Uterus (tissue), 4 donors: ENCODE data around the gene TAGLN3. TPM values are rescaled to one million over a fixed set of nuclear protein-coding genes. Genes with fewer than 3 reads are reported as not detected.

ENCODE experiments used
- DNase-seq, 2 donors: peaks; one replicate each; pipeline ENCODE4 v3.0.0-alpha.2; 2019 to 2020
- H3K27ac ChIP-seq, 2 donors: fragments of 200-600 bp; sonication (generic); 1 replicate in 1 of 2; 2 replicates in 1 of 2; pipeline ENCODE4 v1.5.1; 2016 to 2018
- H3K27me3 ChIP-seq, 2 donors: fragments of 200-600 bp; sonication (generic); one replicate each; pipeline ENCODE4 v1.5.1; 2018 to 2019; ENCODE audit warnings: control low read depth in 1 of 2
- H3K36me3 ChIP-seq, 2 donors: fragments of 200-600 bp; sonication (generic); one replicate each; pipeline ENCODE4 v1.5.1; 2019; ENCODE audit warnings: control low read depth in 1 of 2
- H3K4me1 ChIP-seq, 2 donors: fragments of 200-600 bp; sonication (generic); one replicate each; pipeline ENCODE4 v1.5.1; 2018 to 2019; ENCODE audit warnings: control low read depth in 1 of 2
- H3K4me3 ChIP-seq, 2 donors: fragments of 200-600 bp; sonication (generic); 1 replicate in 1 of 2; 2 replicates in 1 of 2; pipeline ENCODE4 v1.5.1; 2018 to 2019; ENCODE audit warnings: mild to moderate bottlenecking in 1 of 2
- H3K9me3 ChIP-seq, 2 donors: fragments of 200-600 bp; sonication (generic); one replicate each; pipeline ENCODE4 v1.5.1; 2019; ENCODE audit warnings: control low read depth in 1 of 2
- POLR2A ChIP-seq, 2 donors: fragments of 450-650 bp; IDR thresholded peaks; one replicate each; pipeline ENCODE4 v1.6.1; 2016; ENCODE audit warnings: antibody characterized with exemption in 2 of 2, mild to moderate bottlenecking in 1 of 2, moderate library complexity in 1 of 2
- intact Hi-C: fragments of 100-400 bp; cut with DNase I; formaldehyde crosslinking; loops from one replicate; pipeline ENCODE4 v1.15.1; 2023; ENCODE audit warnings: low total_unique reads
- total RNA-seq, 4 donors: library from RNA; depleted of rRNA in 3 of 4; stranded (reverse); fragments of >200 nt in 3 of 4; gene quantifications; one replicate each; pipeline versions ENCODE4 v1.1.0 to v1.2.4, GENCODE V29; 2014 to 2023
- TF ChIP-seq, protein P1 (sequence below), 4 experiments: fragments of 200-600 bp in 2 of 4; fragments of 450-650 bp in 2 of 4; sonication (generic) in 2 of 4; IDR thresholded peaks; one replicate each; pipeline ENCODE4 v1.5.1; 2016 to 2019; ENCODE audit warnings: antibody characterized with exemption in 4 of 4, mild to moderate bottlenecking in 2 of 4, moderate library complexity in 1 of 4
- donor health status: DM: yes; HTN: yes; CAD: no.

TAGLN3 gene
- total RNA-seq, 4 donors from 2014 or later, result 0.48 to 11.2 TPM; not detected in 2

DNA sequence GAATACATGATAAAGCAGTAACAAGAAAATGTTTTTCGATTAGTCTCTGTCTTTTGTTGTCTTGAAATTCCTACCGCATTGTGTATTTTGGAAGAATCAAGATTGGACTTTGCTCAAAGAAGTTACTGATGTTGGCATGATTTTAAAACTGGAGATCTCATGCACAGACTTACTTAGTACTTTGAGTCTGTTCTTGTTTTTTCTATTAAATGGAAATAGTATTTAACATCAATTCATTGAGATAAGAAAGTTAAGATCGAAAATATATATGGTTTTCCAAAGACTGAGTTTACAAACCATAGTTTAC, 17.3 kb upstream of the TAGLN3 start:
- no peak for DNase-seq
- H3K4me3 ChIP-seq, result no peak overlapping the region
- no peaks in the 10 kb centered on the region for H3K27me3 ChIP-seq
- no peak overlapping the region for H3K27ac ChIP-seq
- no peaks in the 10 kb centered on the region for H3K36me3 ChIP-seq
- intact Hi-C loops, result no loop called here
- H3K4me1 ChIP-seq, result peaks cover 0 to 16% of the 10 kb centered on the region in 2 donors
- TF ChIP-seq, protein P1, sequence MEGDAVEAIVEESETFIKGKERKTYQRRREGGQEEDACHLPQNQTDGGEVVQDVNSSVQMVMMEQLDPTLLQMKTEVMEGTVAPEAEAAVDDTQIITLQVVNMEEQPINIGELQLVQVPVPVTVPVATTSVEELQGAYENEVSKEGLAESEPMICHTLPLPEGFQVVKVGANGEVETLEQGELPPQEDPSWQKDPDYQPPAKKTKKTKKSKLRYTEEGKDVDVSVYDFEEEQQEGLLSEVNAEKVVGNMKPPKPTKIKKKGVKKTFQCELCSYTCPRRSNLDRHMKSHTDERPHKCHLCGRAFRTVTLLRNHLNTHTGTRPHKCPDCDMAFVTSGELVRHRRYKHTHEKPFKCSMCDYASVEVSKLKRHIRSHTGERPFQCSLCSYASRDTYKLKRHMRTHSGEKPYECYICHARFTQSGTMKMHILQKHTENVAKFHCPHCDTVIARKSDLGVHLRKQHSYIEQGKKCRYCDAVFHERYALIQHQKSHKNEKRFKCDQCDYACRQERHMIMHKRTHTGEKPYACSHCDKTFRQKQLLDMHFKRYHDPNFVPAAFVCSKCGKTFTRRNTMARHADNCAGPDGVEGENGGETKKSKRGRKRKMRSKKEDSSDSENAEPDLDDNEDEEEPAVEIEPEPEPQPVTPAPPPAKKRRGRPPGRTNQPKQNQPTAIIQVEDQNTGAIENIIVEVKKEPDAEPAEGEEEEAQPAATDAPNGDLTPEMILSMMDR (IDR thresholded peaks at IDR 0.05), result no peak
- no peak for TF ChIP-seq POLR2A (IDR thresholded peaks at IDR 0.05)
- H3K9me3 ChIP-seq, result no peaks in the 10 kb centered on the region

DNA sequence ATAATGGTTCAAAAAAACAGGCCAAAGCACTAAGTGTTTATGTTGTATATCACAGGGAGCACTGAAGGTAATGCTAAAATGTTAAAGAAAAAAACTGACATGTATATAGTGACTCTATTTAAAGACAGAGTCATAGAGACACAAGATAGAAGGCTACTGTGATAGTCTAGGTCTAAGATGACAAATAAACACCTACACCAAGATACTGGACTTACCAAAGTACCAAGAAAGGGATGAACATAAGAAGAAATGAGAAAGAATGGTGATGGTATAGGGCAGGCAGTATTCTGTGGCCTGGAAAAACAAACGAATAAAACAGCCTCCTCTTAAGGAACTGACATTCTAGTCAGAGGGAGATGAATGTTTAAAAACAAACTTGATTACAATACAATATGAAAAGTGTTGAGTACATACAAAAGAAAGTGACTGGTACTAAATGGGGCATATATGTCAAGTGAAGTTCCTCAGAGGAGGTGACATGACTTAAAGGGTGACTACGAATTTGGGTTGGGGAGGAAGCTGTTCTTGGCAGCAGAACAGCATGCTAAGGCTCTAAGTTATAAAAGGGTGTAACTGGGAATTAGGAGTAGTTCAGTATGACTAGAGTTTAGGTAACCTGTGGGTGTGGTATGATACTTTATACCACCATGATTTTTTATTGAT, 14.0 kb upstream of the TAGLN3 start:
- no peak for DNase-seq
- H3K27me3 ChIP-seq, result no peaks in the 10 kb centered on the region
- H3K4me3 ChIP-seq, result no peak overlapping the region
- no peaks in the 10 kb centered on the region for H3K9me3 ChIP-seq
- H3K4me1 ChIP-seq, result peaks cover 0 to 16% of the 10 kb centered on the region in 2 donors
- TF ChIP-seq POLR2A (IDR thresholded peaks at IDR 0.05), result no peak
- TF ChIP-seq, protein P1 (IDR thresholded peaks at IDR 0.05), result no peak
- intact Hi-C loops, result no loop called here
- H3K36me3 ChIP-seq, result no peaks in the 10 kb centered on the region
- no peak overlapping the region for H3K27ac ChIP-seq

DNA sequence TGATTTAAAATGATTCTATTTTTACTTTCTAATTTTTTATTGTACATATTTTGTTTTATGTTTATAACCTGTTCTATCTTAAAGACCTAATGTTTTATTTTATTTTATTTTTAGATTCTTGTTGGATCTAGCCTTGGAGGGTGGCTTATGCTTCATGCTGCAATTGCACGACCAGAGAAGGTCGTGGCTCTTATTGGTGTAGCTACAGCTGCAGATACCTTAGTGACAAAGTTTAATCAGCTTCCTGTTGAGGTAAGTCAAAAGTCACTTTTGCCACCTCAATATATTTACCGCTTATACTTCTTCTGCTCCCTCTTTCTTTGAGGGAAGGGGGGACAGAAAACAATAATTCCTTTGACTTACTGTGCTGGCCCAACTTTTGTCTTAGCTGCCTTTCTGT, 11.9 kb upstream of the TAGLN3 start:
- no peak overlapping the region for H3K27ac ChIP-seq
- intact Hi-C loops, result no loop called here
- H3K9me3 ChIP-seq, result no peaks in the 10 kb centered on the region
- H3K4me3 ChIP-seq, result no peak overlapping the region
- no peaks in the 10 kb centered on the region for H3K27me3 ChIP-seq
- peaks cover 0 to 6% of the 10 kb centered on the region in 2 donors for H3K4me1 ChIP-seq
- no peaks in the 10 kb centered on the region for H3K36me3 ChIP-seq
- no peak for DNase-seq
- TF ChIP-seq, protein P1 (IDR thresholded peaks at IDR 0.05), result no peak
- TF ChIP-seq POLR2A (IDR thresholded peaks at IDR 0.05), result no peak

DNA sequence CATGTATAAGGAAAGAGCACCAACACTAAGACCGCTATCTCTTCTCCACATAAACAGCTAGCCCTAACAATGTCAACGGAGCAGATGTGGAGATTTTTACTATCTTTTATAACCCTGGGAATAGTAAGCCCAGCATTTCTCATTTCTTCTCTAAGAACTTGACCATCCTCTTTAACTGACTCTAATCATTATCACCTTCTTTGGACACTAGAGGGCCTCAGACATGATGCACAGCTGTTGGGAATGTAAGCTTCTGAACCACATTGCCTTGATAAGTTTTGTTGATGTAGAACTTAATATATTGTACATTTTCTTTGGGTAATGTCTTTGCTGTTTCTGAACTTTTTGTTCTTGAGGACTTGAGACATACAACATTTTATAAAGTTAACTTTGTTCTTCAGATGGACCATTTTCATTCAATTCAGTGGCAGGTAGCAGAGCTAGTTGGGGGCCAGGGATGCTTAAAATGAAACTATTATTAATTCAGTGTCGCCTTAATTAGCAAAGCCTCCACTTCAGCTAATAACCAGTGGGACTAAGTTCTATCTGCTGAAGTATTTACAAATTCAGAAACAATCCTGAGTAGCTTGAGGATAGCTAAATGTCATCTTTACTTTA, 9.6 kb upstream of the TAGLN3 start:
- no peak for DNase-seq
- H3K4me3 ChIP-seq, result no peak overlapping the region
- H3K4me1 ChIP-seq, result no peaks in the 10 kb centered on the region
- H3K36me3 ChIP-seq, result no peaks in the 10 kb centered on the region
- H3K9me3 ChIP-seq, result no peaks in the 10 kb centered on the region
- no peaks in the 10 kb centered on the region for H3K27me3 ChIP-seq
- H3K27ac ChIP-seq, result no peak overlapping the region
- TF ChIP-seq, protein P1 (IDR thresholded peaks at IDR 0.05), result peak; percentile 40 to 55 (median 50)
- TF ChIP-seq POLR2A (IDR thresholded peaks at IDR 0.05), result no peak
- intact Hi-C loops, result no loop called here

DNA sequence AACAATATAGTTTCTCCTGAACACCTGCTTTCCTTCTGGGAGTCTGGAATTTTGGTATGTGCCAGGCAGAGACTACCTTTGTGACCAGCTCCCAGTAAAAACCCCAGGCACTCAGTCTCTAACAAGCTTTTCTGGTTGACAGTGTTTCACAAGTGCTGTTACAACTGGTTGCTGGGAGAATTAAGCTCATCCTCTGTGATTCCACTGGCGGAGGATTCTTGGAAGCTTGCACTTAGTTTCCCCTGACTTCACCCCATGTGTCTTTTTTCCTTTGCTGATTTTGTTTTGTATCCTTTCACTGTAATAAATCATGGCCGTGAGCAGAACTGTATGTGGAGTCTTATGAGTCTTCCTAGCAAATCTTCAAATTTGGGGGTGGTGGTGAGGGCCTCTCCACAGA, 5.7 kb upstream of the TAGLN3 start:
- H3K27me3 ChIP-seq, result no peaks in the 10 kb centered on the region
- DNase-seq, result no peak
- no peaks in the 10 kb centered on the region for H3K36me3 ChIP-seq
- H3K4me3 ChIP-seq, result no peak overlapping the region
- no peaks in the 10 kb centered on the region for H3K9me3 ChIP-seq
- no peaks in the 10 kb centered on the region for H3K4me1 ChIP-seq
- H3K27ac ChIP-seq, result no peak overlapping the region
- TF ChIP-seq, protein P1 (IDR thresholded peaks at IDR 0.05), result no peak
- no peak for TF ChIP-seq POLR2A (IDR thresholded peaks at IDR 0.05)
- intact Hi-C loops, result no loop called here
